NCI-H1694 treated with DMSO at 0.1 percent for 48 hours (cell line): ENCODE data around the gene NDUFB8.
"Not testable (repeated sequence)": the region's sequence is repeated elsewhere in the genome, so short reads cannot be mapped to it uniquely, and the experiment has no call there.

Experiments used
- DNase-seq: peaks from one replicate; lab custom pipeline; 2025; lab: John Stamatoyannopoulos, UW

NDUFB8 gene

GRCh38 chr10:100529475-100530298 lies at the start of gene NDUFB8:
Gene NDUFB8 (minus strand): TSS chr10:100529871. CDS start chr10:100529851, 20 bp downstream.
- DNase-seq, result peak; percentile 43

DNA sequence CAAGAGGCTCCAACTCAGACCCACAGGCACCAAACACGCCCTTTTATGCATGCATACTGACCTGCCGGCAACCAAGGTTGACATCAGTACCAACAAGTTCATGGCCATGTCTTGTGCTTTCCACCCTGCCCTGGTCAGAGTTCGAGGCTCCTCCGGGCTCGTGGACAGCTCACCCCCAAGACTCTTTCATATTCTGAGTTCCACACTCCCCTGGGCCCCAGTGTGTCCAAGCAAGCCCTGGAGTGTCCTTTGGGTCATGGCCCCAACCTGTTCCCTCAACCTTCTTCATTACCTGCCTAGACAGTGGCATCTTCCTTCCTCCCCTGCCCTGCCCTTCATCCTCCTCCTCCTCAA lies 46.6 kb upstream of the NDUFB8 start:
- DNase-seq, result no peak

DNA sequence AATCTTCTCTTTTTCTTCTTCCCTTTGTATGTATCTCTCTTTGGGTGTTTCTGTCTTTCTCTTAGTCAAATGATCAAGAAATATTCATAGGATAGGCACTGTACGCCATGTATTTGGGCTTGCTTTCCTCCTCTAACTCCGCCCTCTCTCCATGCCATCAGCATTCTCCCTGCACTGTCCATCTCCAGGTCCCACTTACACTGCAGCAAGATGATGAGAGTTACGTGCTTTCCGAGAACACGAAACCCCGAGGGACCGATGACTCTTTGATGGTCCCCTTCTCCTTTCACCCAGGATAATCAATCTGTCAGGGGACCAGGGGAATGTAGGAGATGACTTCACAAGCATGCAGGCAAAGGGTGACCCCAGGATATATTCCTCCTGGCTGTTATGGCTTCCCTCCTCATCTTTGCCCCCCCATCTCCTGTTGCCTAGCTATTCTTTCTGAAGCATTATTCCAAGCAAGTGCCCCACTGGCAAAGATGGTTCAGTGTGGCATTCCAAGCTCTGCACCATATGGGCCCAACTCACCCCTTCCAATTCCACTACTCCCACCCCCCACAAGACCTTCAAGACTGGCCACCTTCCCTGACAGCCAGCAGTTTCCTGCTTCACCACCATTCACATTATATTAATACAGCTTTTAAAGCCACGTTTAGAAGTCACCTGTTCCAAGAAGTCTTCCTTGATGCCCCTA lies 46.1 kb upstream of the NDUFB8 start:
- DNase-seq, result no peak

DNA sequence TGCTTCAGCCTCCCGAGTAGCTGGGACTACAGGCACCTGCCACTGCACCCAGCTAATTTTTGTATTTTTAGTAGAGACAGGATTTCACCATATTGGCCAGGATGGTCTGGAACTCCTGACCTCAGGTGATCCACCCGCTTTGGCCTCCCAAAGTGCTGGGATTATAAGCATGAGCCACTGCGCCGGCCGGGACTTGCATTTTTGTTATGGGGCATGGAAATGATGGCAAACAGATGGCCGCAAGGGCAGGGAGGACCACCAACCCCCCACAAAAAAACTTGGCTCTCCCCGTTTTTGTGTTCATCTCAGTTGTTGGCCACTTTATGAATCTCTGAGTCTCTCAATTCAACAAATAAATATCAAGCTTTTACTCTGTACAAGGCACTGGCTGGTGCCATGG lies 45.5 kb upstream of the NDUFB8 start:
- DNase-seq, result not testable (repeated sequence)

DNA sequence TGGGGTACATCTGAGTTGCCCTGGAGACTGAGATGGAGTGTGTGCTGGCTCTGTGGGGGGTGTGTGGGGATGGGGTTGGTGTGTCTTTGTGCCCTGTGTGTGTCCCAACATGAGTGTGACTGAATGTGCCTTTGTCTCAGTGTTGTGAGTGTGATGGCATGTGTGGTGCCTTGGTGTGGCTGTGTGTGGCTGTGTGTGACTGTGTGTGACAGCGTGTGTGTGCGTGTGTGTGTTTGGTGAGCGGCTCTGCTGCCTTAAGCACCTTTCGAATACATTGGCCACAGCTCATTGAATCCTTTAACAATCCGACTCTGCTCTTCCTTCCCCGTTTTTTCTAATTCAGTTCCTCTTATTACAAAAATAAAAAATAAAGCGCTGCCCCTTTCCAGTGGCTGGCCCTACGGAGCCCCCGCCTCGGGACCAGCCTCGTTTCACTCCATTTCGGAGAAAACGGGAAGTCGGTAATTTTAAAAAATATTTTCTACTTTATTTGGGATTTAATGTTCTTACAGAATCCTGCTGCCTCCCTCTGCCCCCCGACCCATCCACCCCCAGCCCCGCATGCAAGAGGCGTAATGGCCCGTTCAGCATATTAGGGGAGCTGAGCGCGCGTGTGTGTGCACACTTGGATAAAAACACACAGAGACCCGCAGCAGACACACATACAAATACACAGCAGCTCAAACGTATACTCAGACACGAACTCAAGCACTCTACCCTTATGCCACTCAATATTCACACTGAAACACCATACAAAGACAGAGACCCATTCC lies 41.6 kb upstream of the NDUFB8 start:
- DNase-seq, result no peak

DNA sequence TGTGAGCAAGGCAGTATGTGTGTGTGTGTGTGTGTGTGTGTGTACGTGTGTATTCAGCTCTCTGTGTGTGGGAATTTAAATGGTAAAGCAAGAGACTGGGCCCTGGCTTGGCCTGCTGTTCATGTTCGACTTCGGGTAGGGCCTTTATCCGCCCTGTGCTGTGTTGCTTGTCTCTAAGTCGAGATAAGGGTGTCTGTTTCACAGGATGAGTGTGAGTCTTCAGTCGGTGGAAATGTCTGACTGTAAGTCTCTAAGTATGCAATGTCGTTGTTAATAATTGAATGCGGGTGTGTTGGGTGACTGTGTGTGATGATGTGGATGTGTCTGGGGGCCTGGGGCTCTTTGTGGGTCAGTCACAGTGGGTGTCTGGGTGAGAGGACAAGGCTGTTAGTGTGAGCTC lies 40.8 kb upstream of the NDUFB8 start:
- DNase-seq, result no peak

DNA sequence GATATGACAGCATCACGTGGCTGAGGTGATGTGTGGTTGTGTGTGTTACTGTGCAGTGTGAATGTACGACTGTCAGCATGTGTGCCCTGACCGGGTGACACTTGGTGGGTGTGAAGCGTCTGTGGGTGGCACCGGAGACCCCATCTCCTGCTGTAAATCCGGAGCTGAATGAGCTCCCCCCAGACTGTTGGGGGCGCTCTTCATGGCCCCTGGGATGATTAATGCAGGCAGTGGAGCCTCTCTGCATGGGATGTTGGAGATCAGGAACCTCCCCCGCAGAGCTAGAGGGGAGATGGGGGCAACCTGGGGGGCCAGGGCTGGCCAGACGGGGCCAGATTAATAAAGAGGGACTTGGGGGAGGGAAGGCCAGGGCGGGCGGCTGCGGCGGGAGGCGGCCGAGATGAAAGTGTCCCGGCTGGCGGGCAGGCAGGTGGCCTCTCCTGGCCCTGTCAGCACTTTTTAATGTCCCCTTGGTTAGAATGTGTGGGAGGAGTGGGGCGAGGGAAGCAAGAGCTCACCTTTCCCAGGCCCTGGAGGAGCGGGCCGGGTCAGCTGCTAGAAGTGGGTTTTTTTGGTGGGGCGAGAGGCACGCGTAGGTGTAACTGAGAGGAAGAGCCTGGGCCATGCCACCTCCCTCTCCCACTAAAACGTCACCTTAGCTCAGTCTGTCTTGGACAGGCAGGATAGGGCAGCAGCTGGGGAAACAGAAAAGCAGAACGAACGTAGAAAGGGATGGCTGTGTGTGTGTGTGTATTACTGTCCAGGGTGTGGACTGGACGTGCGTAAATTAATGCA lies 40.2 kb upstream of the NDUFB8 start:
- peak; percentile 45 for DNase-seq

- DNase-seq, result no peak
Observed at GRCh38 chr10:100568912-100569311, 39.2 kb upstream of the NDUFB8 start.

- DNase-seq, result no peak
Observed at GRCh38 chr10:100567826-100568225, 38.2 kb upstream of the NDUFB8 start.

- DNase-seq, result no peak
Observed at GRCh38 chr10:100567249-100567648, 37.6 kb upstream of the NDUFB8 start.

DNA sequence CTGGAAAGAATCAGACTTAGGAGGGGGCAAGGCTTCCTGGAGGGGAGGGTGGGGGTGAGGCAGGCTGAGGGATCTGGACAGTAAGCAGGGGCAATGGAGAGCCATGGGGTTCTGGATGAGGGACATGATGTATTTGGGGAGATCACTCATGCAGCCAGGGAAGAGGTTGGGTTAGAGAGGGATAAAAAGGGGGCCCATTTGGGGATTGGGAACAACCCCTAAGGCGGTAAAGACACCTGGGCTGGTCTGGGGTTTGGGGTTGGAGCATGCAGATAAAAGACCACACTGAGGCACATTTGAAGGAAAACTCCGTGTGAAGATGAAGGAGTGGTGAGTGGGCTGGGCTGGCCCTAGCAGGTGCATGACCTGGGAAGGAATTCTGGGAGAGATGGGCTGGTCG lies 36.9 kb upstream of the NDUFB8 start:
- no peak for DNase-seq

DNA sequence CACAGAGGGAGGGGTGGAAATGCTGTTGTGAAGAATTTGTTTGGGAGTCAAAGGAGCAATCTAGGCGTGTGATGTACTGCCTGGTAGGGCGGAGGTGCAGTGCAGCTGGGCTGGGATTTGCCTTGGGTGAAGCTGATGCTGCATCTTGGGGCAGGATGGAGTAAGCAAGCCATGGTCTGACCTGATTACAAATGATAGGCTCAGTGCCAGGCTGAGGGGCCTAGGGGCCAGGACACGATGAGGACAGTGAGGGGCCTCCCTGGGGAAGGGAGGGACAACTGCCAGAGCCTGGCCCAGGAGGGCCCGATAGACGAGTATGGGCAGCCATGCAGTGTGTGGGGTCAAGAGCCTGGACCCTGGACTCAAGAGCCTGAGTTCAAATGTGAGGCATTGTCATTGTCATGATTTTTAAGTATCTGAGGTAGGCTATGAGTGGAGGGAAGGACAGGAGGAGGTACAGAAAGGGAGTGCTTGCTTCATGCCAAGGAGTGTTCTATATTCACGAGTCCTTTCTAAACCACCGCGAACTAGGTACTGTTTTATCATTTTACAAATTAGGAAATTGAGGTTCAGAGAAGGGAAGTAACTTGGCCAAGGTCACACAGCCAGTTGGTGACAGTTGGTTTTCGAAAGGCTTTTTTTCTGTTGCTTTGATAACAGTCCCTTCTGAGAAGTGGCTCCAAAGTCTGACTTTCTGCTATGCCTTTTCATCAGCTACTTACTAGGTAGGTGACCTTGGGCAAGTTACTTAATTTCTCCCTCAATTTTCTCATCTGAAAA lies 35.7 kb upstream of the NDUFB8 start:
- no peak for DNase-seq

DNA sequence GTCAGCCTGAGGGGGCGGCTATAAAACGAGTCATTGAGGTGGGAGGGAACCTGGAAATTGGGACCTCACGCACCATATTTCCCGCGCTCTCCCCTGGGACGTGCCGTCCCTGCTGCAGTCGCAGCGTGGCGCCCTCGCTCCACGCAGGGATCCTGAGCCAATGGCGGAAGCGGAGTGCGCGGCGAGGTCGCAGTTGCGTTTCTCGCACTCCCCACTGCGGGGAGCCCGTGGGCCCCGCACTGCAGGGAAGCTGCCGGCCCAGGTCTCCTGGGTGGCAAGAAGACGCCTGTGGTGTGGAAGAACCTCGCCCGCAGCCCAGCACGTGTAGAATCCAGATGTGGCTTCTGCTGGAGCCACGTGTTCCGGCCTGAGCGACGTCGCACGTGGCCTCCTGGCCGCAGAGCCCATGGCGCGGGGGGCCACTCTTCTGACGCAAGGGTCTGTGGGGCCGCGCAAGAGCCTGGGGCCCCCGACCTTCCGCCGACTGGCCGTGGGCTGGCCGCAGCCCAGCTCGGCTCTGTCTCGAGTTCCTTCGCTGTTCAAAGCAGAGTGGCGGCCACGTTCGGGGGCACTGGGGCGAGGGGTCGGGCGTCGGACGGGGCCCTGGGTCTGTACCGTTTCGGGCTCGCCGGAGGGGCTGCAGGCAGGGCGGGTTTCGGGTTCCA lies 32.5 kb upstream of the NDUFB8 start:
- peak; percentile 31 for DNase-seq

DNA sequence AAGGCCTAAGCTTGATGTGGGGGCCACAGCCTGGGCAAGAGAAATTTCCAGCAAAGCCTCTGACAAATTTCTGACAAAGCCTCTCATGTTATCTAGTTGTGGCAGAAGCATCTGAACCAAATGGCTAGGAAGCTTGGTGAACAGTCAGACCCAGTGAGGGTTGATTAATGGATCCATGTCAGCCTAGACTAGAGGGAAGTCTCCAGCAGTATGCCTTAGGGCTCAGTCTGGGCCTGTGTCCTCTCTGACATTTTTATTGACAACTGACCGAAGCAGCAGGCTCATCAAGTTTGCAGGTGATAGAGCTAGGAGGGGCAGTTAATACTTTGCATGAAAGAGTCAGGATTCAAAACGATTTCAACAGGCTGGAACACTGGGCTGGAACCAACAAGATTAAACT lies 31.3 kb upstream of the NDUFB8 start:
- DNase-seq, result no peak

DNA sequence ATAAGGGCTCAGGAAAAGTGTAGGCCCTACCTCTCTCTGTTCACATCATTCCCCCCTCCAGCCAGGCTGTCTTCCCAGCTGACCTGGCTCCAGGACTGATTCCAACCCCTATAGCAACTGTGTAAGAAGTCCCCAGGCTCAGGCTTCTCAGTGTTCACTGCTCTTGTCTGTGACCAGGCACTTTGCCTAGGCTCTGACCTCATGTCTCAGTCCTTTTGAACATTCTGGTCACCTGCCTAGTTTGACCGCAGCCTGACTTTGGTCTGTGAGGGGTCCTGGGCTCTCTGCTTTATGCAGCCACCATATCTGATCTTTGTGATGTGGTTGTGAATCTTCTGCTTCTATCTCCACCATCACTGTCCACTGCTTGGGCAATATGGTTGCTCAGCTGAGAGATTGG lies 30.6 kb upstream of the NDUFB8 start:
- DNase-seq, result no peak

DNA sequence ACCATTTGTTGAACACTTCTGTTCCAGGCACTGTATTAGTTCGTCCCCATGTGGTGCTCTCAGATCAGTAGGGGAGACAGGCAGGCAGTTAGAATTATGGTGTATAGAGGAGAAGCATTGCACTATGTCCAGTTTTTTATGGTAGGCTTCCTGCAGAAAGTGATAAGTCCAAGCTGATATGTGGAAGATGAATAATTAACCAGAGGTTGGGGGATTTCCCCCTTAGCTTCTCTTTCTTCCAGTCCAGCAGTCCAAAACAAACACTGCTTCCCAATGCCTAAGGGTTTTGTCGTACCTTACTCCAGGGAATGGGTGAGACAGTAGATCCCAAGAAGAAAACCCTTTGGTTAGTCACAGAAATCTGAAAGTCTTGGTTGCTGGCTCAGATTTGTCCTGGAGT lies 25.2 kb upstream of the NDUFB8 start:
- no peak for DNase-seq

GRCh38 chr10:100553929-100554328 lies 24.3 kb upstream of the NDUFB8 start:
- DNase-seq, result no peak

DNA sequence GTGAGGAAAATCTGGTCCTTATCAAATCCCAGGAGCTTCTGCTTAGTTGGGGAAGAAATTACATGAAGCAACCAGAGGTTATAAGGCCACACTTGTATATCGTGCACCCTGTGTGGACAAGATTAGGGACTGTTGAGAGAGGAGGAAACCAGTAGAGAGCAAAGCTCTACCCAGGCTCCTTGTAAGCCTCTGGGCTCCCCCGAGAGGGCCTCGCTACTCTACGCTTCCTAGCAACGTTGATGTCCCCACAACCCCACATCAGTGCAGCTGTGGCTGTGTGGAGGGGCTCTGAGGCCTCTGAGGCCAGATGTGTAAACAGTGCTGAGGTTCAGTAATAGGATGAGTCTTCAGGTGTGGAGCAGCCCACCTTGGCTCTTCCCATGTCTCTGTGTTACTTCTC lies 22.1 kb upstream of the NDUFB8 start:
- DNase-seq, result no peak

DNA sequence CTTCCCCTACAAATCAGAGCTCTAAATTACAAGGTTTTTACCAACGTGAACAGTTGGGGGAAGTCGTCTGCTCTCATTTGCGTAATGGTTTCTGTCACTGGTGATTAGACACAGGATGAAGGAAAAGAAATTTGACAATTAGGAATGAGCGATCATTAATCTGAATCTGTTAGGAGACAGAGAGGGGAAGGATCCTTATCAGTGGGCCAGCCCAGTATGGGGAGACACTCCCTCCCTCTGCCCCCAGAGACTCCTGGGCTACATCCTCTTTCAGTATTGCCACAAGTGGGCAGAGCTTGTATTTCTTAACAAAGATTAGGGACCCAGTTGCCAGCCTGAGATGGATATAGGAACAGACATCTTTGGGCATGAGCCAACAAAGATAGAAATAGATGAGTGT lies 21.5 kb upstream of the NDUFB8 start:
- DNase-seq, result no peak

- DNase-seq, result no peak
Observed at GRCh38 chr10:100544950-100545349, 15.3 kb upstream of the NDUFB8 start.

DNA sequence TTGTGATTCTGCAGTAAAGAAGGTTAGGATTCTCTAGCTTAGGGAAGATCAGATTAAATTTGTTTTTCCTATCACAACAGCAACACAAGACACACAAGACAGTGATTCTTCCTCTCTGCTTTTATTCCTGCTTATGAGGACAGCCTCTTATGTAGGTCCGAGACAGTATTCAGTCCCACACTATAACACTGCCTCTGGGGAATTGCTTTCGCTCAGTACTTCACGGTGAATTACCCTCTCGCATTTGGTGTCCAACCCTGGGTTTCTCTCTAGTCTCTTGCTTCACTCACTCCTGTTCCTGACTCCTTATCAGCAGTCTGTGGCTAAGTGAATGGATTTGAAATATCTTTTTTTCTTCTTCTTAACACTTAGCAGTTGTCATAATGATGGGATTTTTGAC lies 7.8 kb upstream of the NDUFB8 start:
- DNase-seq, result no peak
